GM12891 (cell line): ENCODE measurements around the gene CACNG7.

Experiments
- PAX5 ChIP-seq: IDR thresholded peaks from 2 replicates; pipeline ENCODE4 v1.6.1; 2011; ENCODE audit warnings: low read length, moderate library complexity, mild to moderate bottlenecking; ENCODE audit not compliant: insufficient read depth, severe bottlenecking
- POLR2A ChIP-seq: IDR thresholded peaks from 2 replicates; pipeline ENCODE4 v1.6.1; 2011; ENCODE audit warnings: low read depth, low read length, control low read depth
- POLR2AphosphoS5 ChIP-seq: IDR thresholded peaks from 2 replicates; pipeline ENCODE4 v1.6.1; 2011; ENCODE audit warnings: low read depth, low read length, control low read depth
- TAF1 ChIP-seq: IDR thresholded peaks from 2 replicates; pipeline ENCODE4 v1.6.1; 2011; ENCODE audit warnings: low read depth, low read length, control low read depth

DNA sequence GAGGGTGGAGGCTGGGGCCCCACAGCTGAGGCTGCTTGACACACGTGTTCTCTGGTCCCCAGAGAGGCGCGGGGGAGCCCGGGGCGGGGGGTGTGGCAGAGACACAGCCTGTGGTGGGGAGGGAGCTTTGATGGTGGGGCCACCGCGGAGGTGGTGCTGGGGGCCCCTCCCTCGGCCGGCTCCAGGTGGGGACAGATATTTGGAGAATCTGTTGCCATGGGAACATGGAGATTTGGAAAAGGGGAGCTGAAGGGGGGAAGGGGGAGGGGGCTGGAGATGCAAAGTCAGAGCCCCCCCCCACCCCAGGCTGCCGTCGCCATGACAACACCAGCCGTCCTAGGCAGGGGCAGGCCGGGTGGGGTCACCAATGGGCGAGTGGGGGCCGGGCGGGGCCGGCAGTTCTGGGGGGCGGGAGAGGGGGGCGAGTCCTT is 25.8 kb upstream of the CACNG7 start:
- TF ChIP-seq POLR2A, result no peak
- TF ChIP-seq POLR2AphosphoS5, result no peak
- no peak for TF ChIP-seq PAX5
- TF ChIP-seq TAF1, result no peak
